HG02798 (cell line): ENCODE measurements around the gene DMWD.
"Not testable (repeated sequence)": the region's sequence is repeated elsewhere in the genome, so short reads cannot be mapped to it uniquely, and the experiment has no call there.

ENCODE experiments used
- ATAC-seq: cut with Tn5 transposase; IDR thresholded peaks from one replicate; pipeline ENCODE4 v1.9.1; 2021; ENCODE audit warnings: mild to moderate bottlenecking; ENCODE audit not compliant: unreplicated experiment, poor library complexity

The DMWD gene

DNA sequence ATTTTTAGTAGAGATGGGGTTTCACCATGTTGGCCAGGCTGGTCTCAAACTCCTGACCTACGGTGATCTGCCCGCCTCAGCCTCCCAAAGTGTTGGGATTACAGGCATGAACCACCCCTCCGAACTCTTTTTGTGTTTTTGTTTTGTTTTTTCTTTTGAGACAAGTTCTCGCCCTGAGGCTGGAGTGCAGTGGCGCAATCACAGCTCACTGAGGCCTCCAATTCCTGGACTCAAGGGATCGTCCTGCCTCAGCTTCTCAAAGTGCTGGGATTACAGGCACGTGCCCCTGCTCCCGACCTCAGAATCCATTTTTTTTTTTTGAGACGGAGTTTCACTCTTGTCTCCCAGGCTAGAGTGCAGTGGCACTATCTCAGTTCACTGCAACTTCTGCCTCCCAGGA is 35.0 kb downstream of the DMWD start:
- no peak for ATAC-seq

DNA sequence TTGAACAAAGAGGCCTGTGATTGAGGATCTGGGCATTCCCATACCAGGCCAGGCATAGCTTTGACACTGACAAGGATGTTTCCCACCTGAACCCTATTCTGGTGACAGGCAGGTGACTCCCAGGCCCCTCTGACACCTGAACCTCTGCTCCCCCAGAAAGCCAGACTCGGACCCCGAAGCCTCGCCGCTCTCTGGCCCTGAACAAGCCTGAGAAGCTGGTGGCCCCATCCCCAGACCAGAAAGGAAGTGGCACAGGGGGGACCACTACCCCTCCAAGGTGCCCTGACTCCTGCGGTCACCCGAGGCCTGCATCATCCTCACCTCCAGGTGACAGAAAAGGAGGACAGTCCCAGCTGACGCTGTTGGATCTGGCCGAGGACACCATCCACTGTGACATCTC is 38.3 kb downstream of the DMWD start:
- no peak for ATAC-seq

DNA sequence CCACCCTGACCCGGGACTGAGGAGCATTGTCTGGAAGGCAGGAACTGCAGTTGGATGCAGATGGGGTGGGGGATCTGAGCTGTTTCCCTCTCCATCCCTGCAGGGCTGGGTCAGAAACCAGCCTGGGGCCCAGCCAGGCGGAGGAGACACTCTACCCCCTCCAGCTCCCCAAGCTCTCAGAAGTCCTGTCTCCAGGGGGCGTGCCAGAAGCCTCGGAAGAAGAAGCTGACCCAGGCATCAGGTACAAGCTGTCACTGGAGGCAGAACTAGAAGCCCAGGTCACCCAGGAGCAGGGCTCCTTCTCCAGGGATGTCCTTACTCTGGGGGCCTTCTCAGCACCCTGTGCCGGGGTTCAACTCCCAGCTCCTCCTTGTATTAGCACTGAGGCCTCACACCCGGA is 39.1 kb downstream of the DMWD start:
- no peak for ATAC-seq

DNA sequence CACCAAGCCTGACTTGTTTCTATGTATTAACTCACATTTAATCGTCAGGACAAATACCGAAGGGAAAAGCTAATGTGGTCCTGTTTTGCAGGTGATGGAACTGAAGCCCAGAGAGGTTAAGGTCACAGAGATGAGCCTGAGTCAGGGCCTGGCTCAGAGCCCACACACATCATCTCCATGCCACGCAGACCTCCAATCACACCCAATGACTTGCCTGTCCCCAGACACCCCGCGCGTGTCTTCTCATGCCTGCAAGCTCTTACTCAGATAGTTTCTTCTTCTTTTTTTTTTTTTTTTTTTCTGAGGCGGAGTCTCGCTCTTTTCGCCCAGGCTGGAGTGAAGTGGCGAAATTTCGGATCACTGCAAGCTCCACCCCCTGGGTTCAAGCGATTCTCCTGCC is 40.0 kb downstream of the DMWD start:
- ATAC-seq, result no peak

DNA sequence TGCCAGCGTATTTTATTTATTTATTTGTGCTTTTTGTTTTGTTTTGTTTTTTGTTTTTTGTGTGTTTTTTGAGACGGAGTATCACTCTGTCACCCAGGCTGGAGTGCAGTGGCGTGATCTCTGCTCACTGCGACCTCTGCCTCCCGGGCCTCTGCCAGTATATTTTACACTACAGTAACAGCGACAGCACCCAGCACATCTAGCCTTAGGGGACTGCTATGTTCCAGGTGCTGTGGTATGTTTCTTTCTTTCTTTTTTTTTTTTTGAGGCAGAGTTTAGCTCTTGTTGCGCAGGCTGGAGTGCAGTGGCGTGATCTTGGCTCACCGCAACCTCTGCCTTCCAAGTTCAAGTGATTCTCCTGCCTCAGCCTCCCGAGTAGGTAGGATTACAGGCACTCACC is 41.2 kb downstream of the DMWD start:
- ATAC-seq, result not testable (repeated sequence)

DNA sequence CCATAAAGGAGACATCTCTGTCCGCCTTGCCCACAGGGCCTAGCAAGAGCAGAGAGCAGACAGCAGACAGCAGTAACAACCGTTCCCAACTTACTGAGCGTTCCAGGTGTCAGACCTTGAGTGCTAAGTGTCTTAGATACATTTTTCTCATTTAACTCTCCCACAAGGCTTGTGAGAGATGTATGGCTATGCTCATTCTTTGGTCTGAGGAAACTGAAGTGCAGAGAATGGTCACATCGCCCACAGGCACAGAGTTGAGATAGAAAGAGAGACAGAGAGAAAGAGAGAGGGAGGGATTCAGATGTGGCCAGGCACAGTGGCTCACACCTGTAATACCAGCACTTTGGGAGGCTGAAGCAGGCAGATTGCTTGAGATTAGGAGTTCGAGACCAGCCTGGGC is 45.1 kb downstream of the DMWD start:
- no peak for ATAC-seq

DNA sequence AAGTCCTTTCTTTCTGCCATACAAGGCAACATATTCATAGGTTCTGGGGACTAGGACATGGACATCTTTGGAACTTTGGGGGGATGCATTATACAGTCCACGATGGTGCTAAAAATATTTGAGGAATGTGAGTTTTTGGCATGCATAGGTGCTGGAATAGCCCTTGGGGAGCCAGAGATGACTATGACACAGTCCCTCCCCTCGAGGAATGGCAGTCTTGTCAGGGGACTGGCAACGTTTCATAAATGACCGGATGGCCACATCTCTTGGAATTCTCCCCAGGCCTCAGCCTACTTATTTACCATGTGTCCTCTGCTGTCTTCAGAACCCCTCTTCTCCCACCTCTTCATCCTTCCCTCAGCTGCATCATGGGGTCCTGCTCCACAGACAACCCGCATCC is 45.8 kb downstream of the DMWD start:
- no peak for ATAC-seq

DNA sequence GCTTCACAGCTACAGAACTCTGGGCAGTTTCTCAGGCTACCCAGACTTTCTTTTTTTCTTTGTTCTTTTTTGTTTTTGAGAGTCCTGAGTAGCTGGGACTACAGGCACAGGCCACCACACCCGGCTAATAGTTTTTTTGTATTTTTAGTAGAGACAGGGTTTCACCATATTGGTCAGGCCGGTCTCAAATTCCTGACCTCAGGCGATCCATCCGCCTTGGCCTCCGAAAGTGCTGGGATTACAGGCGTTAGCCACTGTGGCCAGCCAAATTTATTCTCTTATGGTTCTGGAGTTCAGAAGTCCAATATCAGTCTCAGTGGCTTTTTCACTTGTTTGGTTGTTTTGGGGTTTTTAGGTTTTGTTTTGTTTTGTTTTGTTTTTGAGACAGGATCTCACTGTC is 47.0 kb downstream of the DMWD start:
- no peak for ATAC-seq

DNA sequence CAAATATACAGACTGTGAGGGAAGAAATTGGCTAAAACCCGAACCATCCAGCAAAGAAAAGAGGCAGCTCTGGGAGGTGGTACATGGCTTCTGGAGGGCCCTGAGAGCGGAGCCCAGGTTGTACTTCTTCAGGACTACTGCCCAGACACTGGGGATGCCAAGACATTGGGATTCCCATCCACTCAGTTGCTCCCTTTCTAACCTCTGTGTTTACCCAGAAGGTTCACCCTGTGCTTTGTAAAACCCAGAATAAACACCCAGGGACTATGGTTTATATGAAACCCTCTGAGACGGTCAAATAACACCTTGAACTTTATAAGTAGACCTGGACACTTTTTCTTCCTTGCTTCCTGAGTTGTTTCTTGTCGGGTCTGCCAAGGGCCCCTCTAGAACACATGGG is 49.7 kb downstream of the DMWD start:
- no peak for ATAC-seq

DNA sequence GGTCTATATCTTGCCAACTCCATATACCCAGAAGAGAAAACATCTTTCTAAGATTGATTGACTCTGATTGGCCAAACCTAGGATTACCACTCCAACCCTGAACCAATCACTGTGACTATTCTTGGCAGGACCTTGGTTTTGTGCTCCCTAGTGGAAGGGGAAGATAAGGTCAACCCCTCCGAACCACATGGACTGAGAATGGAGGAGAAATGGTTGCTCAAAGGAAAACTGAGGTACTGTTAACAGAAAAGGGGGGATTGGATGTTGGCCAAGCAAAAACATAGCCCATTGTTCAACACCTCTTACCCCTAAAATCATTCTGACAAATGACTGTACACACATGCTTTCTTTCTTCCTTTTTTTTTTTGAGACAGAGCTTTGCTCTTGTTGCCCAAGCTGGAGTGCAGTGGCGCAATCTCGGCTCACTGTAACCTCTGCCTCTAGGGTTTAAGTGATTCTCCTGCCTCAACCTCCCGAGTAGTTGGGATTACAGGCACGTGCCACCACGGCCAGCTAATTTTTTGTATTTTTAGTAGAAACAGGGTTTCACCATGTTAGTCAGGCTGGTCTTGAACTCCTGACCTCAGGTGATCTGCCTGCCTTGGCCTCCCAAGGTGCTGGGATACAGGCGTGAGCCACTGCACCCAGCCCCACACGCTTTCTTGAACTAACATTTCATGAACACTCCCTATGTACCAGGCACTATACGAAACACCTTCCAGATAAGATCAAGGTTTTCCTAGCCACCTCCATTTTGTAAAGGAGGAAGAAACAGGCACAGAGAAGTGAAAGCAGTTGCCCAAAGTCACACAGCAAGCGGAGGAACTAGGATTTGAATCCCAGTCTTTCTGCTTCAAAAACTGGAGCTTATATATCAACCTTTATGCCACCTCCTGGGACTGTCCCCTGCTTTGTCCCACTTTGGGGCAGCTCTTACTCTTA is 52.9 kb downstream of the DMWD start:
- ATAC-seq, result no peak

DNA sequence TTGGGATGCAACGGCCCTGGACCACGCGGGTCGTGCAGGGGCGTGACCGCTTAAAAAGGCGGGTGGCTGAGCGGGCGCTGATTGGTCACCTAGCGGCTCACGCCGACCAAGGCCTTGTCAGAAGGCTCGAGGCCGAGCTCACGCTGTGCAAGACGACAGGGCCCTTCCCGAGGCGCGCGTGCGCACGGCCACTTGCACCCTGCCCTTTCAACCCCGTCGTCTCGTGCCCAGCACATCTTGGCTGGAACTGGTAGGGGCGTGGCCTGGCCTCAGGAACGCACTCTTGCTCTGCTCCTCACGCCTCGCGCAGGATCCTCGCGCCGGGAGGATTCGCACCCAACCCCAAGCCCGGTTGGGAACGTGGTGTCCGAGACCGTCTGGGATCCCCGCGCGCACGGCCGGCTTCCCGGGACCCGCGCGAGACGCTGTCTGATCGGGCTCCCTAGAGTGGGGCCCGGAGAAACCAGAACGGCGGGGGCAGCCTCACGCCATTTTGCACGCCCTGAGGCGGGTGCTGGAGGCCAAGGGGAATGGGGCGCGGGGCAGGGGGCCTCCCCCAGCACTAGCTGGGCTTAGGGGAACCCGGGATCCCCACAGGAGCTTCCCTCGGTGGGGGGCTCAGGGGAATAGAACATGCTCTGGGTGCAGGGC is 59.4 kb downstream of the DMWD start, which contains the start of gene MEIOSIN:
TSS of gene MEIOSIN (plus strand) at position 280 of the 651 bp plus-strand sequence. CDS start 1,938 bp downstream, outside the sequence.
- no peak for ATAC-seq
